Measurements from ENCODE around the gene TTC34. TPM values are rescaled to one million over a fixed set of nuclear protein-coding genes. Genes with fewer than 3 reads are reported as not detected.

Gene TTC34
- total RNA-seq, 1 donor from 2014 or later, result 1.3 TPM

DNA sequence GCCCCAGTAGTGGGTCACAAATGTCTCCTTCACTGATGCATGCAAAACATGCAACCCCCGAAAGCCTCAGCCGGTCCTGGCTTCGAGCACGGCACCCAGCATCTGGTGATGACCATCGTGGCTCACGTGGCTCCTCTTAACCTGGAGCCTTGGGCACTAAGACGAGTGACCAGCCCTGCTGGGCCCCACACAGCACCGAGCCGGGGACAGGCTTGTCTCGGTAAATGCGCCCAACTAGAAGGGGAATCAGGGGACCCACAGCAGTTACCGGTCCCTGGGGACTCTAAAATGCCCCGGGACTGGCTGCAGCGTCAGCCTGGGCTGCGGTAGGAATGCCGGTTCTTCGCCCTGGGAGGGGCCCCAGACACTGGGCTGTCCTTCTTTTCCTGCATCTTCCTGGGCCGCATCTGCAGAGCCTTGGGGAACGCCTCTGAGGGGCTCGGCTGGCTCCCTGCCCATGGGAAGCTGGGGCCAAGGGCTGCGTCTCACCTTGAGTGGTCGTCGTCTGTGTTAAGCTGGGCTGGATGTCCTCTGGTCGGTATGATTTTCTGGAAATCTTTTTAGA, 13.1 kb upstream of the TTC34 start:
- intact Hi-C loops (cut with micrococcal nuclease), result no loop called here

DNA sequence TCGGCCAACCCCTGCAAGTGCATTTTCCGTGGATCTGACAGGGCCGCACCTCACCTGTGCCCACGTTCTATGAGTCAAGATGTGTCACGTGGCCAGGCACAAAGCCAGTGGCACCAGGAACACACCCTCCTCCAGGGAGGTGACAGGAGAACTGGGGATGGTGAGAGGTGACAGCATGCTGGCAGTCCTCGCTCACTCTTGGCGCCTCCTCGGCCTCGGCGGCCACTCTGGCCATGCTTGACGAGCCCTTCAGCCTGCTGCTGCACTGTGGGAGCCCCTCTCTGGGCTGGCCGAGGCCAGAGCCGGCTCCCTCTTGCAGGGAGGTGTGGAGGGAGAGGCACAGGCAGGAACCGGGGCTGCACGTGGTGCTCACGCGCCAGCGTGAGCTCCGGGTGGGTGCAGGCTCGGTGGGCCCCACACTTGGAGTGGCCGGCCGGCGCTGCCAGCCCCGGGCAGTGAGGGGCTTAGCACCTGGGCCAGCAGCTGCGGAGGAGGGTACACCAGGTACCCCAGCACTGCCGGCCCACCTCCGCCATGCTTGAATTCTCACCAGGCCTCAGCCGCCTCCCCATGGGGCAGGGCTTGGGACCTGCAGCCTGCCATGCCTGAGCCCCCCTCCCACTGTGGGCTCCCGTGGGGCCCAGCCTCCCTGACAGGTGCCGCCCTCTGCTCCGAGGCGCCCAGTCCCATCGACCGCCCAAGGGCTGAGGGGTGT, 11.6 kb upstream of the TTC34 start:
- intact Hi-C loops (cut with micrococcal nuclease), result no loop called here

DNA sequence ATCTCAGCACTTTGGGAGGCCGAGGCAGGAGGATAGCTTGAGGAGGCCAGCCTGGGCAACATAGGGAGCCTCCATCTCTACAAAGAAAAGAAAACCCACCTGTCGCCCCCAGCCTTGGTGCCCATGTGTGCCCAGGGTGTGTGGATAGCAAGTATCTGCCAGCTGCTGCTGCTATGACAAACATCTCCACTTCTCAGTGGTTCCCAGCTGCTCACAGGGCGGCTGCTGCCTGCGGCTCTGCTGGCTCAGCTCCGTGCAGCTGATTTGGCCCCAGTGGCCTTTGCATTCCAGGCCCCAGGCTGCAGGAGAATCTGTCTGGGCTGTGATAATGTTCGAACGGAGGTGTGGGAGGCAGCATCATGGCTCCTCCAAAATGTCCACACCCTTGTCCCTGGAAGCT, 10.6 kb upstream of the TTC34 start:
- intact Hi-C loops (cut with micrococcal nuclease), result no loop called here

DNA sequence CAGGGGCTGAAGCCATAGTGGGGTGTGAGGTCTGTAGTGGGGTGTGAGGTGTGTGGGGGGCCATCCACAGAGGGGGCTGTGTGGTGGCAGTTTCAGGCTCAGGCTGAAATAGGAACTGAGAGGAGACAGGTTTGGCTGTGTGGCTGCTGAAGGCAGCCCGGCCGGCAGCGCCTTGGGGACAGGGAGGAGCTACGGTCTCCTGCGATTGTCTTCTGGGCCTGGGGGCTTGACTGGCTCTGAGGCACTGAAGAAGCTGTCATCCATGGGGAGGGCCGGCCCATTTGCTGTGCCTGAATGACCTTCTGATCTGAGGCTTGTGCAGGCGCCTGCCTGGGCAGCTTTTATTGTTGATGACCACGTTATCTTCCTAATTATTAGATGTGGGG, 10.0 kb upstream of the TTC34 start:
- intact Hi-C loops (cut with micrococcal nuclease), result no loop called here

DNA sequence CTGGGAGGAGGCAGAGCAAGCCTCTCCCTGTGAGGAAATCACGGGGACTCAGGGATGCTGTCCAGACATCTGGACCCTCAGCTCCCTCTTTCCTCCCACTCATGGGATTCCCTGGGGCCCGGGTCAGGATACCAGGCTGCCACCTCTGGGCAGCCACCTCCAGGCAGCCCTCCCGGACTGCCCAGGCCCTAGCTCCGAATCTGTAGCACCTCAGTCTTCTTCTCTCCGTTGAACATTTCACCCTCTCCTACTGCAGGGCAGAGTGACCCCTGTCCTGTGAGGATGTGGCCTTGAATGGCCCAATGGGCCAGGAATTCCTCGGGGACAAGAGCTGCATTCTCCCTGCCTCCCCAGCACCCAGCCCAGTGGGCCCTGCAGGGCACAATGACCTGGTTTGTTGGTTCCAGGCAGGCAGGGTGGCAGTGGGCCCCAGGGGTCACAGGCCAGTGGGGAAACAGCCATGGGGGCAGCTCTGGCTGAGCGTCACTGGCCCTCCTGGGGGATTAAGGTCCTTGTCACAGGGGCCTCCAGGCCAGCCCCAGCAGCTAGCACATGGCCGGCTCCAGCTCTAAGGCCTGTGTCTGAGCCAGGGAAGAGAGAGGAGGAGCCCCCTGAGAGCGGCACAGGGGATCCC, 9.5 kb upstream of the TTC34 start:
- intact Hi-C loops (cut with micrococcal nuclease), result no loop called here

DNA sequence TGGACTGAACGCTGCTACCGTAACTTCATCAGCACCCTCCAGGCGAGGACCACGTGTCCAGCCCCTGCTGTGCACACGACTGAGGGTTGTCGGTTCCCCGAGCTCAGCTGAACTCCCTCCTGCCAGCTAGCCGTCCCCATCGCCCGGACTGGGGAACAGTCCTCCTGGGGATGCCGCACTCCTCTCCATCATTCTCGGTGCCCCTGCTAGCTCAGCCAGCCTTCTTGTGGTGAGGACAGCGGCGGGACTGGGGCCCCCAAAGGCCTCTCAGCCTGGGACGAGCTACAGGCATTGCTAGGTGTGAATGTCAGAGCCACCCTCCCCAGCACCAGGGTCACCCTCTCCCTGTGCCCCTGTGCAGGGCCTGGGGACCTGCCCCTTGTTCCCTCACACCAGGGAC, 8.8 kb upstream of the TTC34 start:
- intact Hi-C loops (cut with micrococcal nuclease), result no loop called here

DNA sequence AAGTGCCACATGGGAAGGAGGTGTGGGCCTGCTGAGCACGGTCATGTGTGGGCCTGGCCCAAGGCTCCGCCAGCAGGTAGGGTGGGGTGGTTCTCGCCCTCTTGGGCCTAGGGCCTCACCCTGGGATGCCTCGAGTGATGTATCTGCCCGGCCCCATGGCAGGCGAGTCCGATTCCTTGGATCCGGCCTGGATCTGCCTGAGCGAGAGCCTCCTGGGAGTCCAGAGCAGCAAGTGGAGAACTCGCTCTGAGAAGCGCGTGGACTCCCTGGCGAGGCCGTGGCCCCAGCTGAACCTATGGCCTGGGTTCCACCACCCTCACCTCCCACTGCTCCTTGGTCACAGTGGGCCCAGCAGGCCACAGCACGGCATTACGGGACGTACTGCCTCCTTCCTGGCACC, 8.2 kb upstream of the TTC34 start:
- intact Hi-C loops (cut with micrococcal nuclease), result no loop called here

DNA sequence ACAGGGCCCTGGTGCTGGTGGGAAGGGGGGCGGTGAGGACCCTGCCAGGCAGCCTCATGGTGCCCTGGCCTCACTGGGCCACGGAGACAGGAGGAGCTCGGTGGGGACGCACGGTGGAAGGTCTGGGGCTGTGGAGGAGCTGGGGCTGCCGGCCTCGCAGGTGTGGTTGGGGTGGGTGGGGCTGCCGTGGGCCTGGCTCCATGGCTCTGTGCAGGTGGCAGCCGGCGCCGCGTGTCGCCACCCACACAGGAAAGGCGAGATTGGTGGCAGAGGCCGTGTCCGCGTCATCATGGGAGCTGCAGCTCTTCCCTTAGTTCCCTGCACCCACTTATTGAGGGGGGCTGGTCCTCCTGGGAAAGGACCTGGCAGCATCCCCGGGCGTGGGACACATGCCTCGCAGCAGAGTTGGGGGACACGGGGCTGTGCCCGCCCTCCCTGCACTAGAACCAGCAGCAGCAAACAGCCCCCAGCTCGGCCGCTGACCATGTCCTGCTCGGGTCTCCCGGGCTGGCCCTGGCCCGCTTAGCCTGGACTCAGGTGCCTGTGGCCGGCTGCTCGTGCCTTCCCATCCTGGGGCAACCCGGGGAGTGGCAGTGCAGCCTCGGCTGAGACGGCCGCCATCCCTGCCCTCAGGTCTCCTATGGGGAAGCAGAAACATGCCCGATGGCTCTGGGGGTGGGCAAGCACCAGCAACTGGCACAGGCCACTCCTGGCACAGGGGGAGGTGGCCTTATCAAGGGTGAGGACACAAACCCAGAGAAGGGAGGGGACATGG, 7.5 kb upstream of the TTC34 start:
- intact Hi-C loops (cut with micrococcal nuclease), result no loop called here

DNA sequence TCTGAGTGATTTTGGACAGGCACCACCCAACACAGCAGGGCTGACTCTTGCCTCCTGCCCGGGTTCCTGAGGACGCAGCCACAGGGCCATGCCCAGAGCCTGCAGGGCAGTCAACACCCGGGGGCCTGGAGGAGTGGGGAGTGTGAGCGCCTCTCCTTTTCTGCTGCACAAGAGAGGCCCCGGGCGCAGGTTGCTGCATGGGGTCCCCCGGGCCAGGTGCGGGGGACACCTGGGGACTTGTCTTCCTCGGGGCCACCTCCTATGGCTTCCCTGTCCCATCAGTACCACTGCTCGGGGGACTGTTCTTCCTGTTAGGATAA, 6.9 kb upstream of the TTC34 start:
- intact Hi-C loops (cut with micrococcal nuclease), result no loop called here

DNA sequence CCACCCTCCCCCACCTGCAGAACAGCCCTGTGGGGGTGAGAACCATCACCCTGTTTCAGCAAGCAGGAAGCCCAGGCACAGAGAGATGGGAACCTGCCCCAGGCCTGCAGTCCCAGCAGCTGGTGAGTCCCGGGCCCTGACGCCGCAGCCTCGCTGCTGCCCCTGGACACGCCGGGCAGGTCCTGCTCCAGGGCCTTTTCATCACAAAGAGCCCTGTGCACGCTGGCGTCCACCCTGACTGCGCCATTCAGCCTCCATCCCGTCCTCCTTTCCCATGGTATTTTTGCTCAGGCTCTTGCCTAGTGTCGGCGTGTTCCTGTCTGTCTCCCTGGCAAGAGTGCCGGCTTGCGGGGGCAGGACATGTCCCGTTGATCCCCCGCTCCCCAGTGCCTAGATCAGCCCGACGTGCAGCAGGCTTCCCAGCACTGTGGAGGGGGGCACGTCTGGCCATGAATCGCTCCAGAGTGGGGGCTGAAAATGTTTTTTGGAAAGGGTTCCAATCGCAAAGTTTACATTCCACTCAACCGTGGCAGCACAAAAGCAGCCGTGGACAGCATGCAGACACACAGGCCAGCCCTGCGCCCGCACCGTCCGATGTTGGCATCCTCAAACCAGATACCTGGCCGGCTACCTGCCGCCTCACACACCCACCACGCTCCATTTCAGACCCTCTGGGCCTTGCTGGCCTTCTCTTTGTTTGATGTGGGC, 6.3 kb upstream of the TTC34 start:
- intact Hi-C loops (cut with micrococcal nuclease), result no loop called here

DNA sequence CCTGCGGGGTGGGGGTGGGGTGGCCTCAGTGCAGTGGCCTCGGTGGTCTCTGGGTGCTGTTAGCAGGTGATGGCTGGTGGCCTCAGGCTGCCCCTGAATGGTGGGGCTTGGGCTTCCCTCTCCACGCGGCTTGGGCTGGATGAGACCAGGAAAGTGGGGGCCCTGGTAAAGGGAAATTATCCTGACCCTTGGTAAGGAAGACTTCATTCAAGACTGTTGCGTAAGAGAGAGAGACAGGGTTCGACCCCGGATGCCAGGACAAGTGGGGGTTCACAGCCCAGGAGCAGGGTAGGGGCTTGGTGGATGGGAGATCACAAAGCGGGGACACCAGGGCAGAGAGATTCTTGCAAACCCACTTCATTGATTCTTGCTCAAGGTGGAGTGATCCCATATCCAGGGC, 5.5 kb upstream of the TTC34 start:
- intact Hi-C loops (cut with micrococcal nuclease), result no loop called here

DNA sequence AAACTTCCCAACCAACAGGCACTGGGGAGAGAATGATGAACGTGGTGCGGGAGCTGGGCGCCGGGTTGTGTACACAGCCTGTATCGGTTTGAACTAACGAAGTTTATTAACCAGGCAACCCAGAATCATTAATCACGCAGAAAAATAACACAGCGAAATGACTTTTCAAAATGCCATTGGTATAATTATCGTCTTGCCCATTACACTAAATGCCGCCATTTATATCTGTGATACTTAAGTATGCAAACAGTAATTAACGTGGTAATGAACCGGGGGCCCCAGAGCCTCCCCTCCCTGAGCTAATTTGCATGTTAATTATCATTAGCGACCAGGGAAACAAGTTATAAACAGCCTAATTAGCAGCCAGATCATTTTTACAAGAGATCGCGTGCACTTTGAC, 5.1 kb upstream of the TTC34 start:
- intact Hi-C loops (cut with micrococcal nuclease), result no loop called here

DNA sequence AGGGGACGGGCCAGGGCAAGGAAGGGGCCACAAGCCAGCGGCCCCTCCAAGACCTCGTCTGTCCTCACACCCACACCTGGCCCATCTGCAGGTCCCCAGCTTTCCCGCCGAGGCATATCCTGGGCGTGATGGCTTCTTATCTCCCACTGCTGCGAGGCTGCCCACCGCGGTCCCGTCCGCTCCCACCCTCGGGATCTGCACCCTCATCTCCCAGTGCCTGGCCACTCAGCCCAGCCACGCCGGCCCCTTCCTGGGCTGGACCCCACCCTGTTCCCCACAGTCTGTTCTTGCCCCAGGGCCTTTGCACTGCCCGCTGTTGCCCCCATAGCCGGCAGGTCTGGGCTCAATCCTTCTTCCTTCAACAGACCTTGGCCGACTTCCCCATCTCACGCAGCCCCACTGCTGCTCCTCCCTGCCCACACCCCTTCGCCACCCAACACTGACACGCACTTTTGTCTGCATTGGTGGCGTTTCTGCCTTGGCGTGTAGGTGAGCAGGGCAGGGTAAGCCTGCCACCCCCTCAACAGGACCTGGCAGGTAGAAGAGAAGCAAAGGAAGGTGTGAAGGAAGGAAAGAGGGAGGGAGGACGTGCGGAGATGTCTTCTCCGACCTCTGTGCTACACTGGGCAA, 4.4 kb upstream of the TTC34 start:
- intact Hi-C loops (cut with micrococcal nuclease), result no loop called here

DNA sequence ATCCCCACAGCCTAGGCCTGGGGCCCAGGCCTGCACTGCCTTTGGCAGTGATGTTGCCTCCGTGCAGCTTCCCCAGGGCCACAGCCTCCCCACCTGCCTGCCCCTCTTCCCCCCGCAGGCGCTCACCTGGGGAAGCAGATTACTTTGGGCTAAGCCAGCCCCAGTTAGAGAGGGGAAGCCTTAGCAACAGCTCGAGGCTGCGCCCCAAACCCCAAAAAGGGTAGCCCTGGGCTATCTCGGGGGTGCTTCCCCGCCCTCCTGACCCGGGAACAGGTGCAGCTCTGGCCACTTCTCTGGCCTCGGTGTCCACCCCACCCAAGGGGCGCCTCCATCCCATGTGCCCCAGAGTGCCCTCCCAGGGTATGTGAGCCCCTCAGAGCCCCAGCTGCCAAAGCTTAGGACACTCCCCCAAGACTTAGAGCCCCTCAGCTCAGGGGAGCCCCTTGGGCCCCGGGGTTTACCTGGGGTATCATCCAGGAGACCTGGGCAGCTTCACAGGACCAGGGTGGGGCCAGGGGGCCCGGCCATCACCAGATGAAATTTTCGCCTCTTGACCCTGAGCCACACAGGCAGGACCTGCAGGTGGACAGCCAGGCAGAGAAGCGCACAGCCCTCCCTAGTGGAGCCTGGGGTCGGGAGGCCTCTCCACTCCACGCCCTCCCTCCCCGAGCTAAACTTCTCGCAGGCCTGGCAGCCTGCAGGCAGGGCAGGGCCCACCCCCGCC, 3.3 kb upstream of the TTC34 start:
- intact Hi-C loops (cut with micrococcal nuclease), result no loop called here

DNA sequence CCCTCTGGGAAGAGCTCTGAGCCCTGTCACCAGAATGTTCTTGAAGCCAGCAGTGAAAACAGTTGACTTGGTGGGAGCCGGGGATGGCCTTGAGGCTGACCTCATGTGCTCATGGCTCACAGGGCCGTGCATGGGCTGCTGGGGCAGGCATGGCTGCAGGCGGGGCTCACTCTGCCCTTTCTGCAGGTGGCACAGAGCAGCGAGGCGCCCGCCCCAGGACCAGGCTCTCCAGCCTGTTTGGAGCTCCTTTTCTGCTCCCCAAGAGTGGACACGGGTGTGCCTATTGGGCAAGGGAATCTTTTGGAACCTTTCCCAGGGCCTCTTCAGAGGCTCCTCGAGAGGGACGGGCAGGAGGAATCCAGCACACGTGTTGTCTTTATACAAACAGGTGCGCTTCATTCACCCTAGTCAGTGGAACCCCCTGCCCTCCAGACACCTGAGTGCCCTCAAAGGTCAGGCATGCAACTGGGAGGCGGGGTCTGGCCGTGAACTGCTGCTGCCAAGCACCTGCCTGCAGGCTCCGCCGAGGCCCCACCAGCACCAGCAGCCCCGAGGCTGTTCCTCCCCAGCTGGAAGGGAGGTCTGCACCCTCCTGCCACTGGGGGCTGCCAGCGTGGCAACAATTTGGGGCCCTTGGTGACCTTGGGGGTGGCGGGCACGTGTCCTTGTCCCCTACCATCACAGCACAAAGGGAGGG, 2.6 kb upstream of the TTC34 start:
- intact Hi-C loops (cut with micrococcal nuclease), result no loop called here

DNA sequence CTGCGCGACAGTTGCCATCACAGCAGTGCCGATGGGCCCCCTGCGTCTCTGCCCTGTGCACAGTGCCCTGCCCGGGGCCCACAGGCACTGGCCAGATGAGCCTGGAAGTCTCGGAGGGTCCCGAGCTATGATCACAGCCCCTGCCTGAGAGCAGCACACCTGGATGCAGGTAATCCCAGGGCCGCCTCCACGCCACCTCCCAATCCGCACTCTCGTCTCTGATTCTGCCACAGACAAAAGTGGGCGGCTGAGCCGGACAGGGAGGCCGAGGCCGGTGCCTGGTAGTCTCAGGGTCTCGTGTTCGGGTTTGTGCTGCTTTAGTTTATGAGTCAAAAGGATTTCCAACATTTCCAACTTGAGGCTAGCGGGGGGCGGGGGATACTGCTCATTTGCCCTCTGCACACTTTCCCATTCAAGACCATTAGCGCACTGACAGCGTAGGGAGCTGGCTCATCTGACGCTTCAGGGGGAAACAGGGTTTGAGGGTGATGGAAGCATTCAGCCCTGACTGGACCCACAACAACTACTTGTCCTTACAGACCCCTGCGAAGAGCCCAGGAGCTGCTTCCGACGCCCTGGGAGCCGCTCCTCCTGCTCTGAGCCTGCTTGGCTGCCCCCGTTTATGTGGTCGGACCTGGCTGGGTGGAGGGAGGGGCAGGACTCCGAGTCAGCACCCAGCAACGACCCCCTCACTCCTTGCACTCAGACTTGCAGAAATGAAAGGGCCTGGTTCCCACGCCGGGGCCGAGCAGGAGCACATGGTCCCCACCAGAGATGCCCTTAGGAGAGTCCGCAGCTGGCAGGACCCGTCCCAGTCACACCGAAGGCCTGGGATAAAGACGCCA, 1.8 kb upstream of the TTC34 start:
- intact Hi-C loops (cut with micrococcal nuclease), result no loop called here

DNA sequence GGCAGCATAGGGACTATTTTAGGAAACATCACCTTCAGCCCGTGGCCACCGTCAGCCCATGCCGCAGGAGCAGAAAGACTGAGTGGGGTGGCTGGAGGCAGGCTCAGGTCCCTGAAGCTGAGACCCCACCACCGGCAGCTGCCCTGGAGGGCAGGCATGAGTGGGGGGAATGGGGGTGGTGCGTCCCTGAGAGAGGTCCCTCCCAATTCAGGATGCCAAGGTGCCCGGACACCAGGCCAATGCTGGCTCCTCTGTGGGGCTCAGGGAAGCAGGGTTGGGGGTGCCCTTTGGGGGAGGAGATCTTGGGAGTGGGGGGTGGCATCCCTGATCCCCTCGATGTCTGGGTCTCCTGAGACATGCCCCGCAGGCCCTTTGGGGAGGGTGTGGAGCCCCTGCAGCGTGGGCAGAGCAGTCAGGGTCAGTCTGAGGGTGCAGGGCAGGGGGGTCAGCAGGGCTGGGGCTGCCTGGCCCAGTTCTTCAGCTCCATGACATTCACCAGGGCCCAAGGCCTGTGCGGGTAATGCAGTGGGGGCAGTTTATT, 998 bp upstream of the TTC34 start:
- intact Hi-C loops (cut with micrococcal nuclease), result no loop called here

DNA sequence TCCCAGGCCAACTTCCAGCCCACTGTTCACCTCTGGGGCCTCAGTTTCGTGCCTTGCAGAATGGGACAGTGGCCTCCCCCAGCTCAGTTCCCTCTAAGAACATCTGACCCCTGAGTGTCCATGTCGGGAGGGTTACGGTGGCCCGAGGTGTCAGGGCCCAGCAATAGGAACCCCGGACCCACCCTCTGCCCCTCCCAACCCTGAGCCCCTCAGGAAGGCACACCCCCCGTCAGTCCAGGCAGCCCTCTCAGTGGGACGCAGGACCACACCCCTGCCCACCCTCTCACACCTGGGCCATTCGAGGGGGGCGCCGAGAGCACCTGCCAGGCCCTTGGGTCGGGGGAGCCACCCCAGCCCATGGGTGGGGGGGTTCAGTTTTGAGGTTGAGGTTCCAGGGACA, 447 bp downstream of the TTC34 start:
- intact Hi-C loops (cut with micrococcal nuclease), result no loop called here

DNA sequence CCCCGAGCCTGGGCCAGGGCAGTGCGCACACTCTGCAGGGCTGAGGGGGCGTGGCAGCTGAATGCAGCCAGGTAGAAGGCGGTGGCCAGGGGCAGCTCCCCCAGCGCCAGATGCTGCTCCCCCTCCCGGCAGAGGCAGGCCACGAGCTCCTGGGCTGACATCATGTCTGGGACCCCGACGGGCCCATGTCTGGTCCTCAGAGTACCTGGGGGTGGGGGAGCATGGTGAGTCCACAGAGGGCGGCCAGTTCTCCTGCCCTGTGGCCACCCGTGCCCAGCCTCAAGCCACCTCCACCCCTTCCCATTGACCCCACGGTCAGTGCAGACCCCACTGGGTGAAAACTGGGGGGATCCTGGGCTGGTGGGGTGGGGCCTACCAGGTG, 838 bp downstream of the TTC34 start:
- intact Hi-C loops (cut with micrococcal nuclease), result no loop called here
